ENCODE results near the gene SDK1.

Gene SDK1

GRCh38 chr7:3345699-3346481 is 44.8 kb downstream of the SDK1 start:
- no peak for FAIRE-seq

GRCh38 chr7:3349126-3349525 is 48.1 kb downstream of the SDK1 start:
- no peak for FAIRE-seq

GRCh38 chr7:3356173-3356572 is 55.1 kb downstream of the SDK1 start:
- FAIRE-seq: no peak

- FAIRE-seq: no peak
These were observed 57.9 kb downstream of the SDK1 start for GRCh38 chr7:3358991-3359390.

GRCh38 chr7:3367261-3367660 is 66.2 kb downstream of the SDK1 start:
- no peak for FAIRE-seq

- no peak for FAIRE-seq
These were observed 69.2 kb downstream of the SDK1 start for GRCh38 chr7:3370068-3370830.

- FAIRE-seq: no peak
These were observed 69.9 kb downstream of the SDK1 start for GRCh38 chr7:3370921-3371320.

GRCh38 chr7:3371601-3372000 is 70.5 kb downstream of the SDK1 start:
- FAIRE-seq: no peak

GRCh38 chr7:3374239-3374638 is 73.2 kb downstream of the SDK1 start:
- FAIRE-seq: no peak

GRCh38 chr7:3378390-3379150 is 77.5 kb downstream of the SDK1 start:
- FAIRE-seq: no peak

GRCh38 chr7:3380034-3380433 is 79.0 kb downstream of the SDK1 start:
- no peak for FAIRE-seq

GRCh38 chr7:3380886-3381685 is 80.0 kb downstream of the SDK1 start:
- FAIRE-seq: no peak

GRCh38 chr7:3386423-3387190 is 85.6 kb downstream of the SDK1 start:
- no peak for FAIRE-seq

- FAIRE-seq: no peak
These were observed 92.8 kb downstream of the SDK1 start for GRCh38 chr7:3393862-3394261.

GRCh38 chr7:3397324-3397723 is 96.3 kb downstream of the SDK1 start:
- FAIRE-seq: no peak

GRCh38 chr7:3399858-3400257 is 98.8 kb downstream of the SDK1 start:
- no peak for FAIRE-seq

GRCh38 chr7:3404501-3404900 is 103.4 kb downstream of the SDK1 start:
- no peak for FAIRE-seq

- FAIRE-seq: no peak
These were observed 108.0 kb downstream of the SDK1 start for GRCh38 chr7:3408814-3409595.

- FAIRE-seq: no peak
These were observed 111.8 kb downstream of the SDK1 start for GRCh38 chr7:3412871-3413270.

GRCh38 chr7:3415861-3416312 is 114.8 kb downstream of the SDK1 start:
- no peak for FAIRE-seq

- no peak for FAIRE-seq
These were observed 115.4 kb downstream of the SDK1 start for GRCh38 chr7:3416453-3416852.
